Glutamatergic neuron (in vitro differentiated cells): ENCODE measurements around the gene SUSD4. TPM values are rescaled to one million over a fixed set of nuclear protein-coding genes. Genes with fewer than 3 reads are reported as not detected.

ENCODE experiments used
- DNase-seq: peaks from one replicate; pipeline ENCODE4 v3.0.0; 2022
- H3K27ac Mint-ChIP-seq: one replicate; pipeline ENCODE4 v1.8.0; 2020; ENCODE audit warnings: mild to moderate bottlenecking, mixed read lengths, inconsistent platforms; ENCODE audit not compliant: unreplicated experiment
- H3K27me3 Mint-ChIP-seq: one replicate; pipeline ENCODE4 v1.8.0; 2020; ENCODE audit warnings: mild to moderate bottlenecking, moderate library complexity, mixed read lengths, inconsistent platforms; ENCODE audit not compliant: unreplicated experiment
- H3K36me3 Mint-ChIP-seq: one replicate; pipeline ENCODE4 v1.8.0; 2020; ENCODE audit warnings: mild to moderate bottlenecking, mixed read lengths, inconsistent platforms; ENCODE audit not compliant: unreplicated experiment
- H3K4me1 Mint-ChIP-seq: one replicate; pipeline ENCODE4 v1.8.0; 2020; ENCODE audit warnings: mild to moderate bottlenecking, low read depth, mixed read lengths, inconsistent platforms; ENCODE audit not compliant: unreplicated experiment
- H3K4me3 Mint-ChIP-seq: one replicate; pipeline ENCODE4 v1.8.0; 2020; ENCODE audit warnings: mild to moderate bottlenecking, mixed read lengths, inconsistent platforms; ENCODE audit not compliant: unreplicated experiment
- H3K9me3 Mint-ChIP-seq: one replicate; pipeline ENCODE4 v1.8.0; 2020; ENCODE audit warnings: mild to moderate bottlenecking, moderate library complexity, mixed read lengths, inconsistent platforms; ENCODE audit not compliant: unreplicated experiment
- total RNA-seq: library from RNA; stranded (reverse); fragmentation: NEBNext Ultra II Directional; extraction: Animal tissue kit (Norgen Biotek cat#: 25700); gene quantifications from one replicate; pipeline ENCODE4 v1.2.1, GENCODE V29; 2021; ENCODE audit not compliant: unreplicated experiment
- TF ChIP-seq, protein P1 (sequence below): fragments of 200-600 bp; sonication (generic); IDR thresholded peaks from one replicate; pipeline ENCODE4 v1.5.0; 2021; ENCODE audit not compliant: partially characterized antibody, unreplicated experiment

SUSD4 gene
- total RNA-seq, 1 donor from 2014 or later: 0.47 TPM

DNA sequence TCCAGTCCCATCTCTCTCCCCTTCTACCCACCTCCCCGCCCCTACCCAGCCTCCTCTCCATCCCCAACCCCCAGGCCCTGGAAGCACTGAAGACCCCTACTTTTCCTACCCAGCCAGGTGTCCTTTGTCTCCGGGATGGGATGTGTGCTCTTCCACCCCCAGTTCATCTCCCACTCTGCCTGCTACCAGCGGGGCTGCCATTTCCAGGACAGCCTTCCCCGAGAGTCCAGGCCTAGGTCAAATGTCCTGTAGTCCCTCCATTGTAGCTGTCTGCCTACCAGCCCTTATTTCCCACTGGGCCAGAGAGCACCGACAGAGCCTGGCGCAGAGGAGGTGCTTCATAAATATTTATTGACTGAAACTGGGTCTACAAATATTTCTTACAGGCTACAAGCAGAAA, 148.9 kb downstream of the SUSD4 start:
- DNase-seq: no peak
- Mint-ChIP-seq H3K9me3 (peaks cover 15% of the 10 kb centered on the region), H3K36me3 (peaks cover 14% of the 10 kb centered on the region)

DNA sequence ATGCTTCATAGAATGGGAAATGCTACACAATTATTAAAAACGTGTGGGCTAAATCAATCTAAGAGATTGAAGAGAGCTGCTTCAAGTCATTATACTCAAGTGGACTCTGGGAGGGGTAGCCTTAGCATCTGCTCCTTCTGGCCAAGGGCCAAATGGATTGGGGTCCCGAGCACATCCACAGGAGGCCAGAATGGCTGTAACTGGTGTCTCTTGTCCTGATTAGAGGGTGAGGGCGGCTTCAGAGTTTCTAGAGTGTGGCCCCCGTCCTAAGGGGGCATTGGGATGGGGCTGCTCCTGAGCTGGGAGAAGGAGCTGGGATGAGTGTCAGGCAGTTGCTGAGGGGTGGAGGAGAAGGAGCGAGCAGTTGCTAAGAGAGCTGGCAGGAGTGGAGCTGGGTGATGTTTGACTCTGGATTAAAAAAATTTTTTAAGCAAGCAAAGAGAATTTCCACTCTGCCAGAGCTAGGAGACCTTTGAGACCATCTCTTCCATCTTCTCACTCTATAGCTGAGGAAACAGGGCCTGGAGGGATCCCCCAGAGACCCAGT, 149.6 kb downstream of the SUSD4 start:
- Mint-ChIP-seq H3K36me3 (peaks cover 14% of the 10 kb centered on the region), H3K4me1 (peaks cover 26% of the 10 kb centered on the region), H3K4me3 (no peak overlapping the region), H3K27ac (no peak overlapping the region), H3K27me3 (peaks cover 15% of the 10 kb centered on the region), H3K9me3 (peaks cover 15% of the 10 kb centered on the region)
- DNase-seq: no peak
- TF ChIP-seq, protein P1, sequence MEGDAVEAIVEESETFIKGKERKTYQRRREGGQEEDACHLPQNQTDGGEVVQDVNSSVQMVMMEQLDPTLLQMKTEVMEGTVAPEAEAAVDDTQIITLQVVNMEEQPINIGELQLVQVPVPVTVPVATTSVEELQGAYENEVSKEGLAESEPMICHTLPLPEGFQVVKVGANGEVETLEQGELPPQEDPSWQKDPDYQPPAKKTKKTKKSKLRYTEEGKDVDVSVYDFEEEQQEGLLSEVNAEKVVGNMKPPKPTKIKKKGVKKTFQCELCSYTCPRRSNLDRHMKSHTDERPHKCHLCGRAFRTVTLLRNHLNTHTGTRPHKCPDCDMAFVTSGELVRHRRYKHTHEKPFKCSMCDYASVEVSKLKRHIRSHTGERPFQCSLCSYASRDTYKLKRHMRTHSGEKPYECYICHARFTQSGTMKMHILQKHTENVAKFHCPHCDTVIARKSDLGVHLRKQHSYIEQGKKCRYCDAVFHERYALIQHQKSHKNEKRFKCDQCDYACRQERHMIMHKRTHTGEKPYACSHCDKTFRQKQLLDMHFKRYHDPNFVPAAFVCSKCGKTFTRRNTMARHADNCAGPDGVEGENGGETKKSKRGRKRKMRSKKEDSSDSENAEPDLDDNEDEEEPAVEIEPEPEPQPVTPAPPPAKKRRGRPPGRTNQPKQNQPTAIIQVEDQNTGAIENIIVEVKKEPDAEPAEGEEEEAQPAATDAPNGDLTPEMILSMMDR: no peak

More for the DNA sequence above, 148.9 kb downstream of the SUSD4 start:
- TF ChIP-seq, protein P1: no peak
- peaks cover 26% of the 10 kb centered on the region for H3K4me1 Mint-ChIP-seq
- H3K4me3 Mint-ChIP-seq: no peak overlapping the region
- H3K27me3 Mint-ChIP-seq: peaks cover 15% of the 10 kb centered on the region
- H3K27ac Mint-ChIP-seq: no peak overlapping the region

DNA sequence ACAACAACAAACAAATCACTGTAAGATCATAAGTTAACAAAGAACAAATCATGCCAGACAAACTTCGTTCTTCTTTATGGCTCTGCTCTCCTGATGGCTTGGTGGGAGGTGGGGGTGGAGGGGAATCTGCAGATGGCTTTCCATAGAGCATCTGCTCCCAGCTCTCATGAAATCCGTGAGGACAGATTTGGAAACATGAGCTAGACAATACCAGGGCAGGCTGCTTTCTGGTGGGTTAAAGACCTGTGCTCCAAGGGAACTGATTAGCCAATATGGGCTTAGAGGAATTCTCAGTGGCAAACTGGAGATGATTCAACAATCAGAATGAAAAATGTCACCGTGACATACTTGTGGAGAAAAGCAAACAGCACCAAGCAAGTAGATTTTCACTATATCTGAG, 151.5 kb downstream of the SUSD4 start:
- H3K9me3 Mint-ChIP-seq: peaks cover 6% of the 10 kb centered on the region
- H3K36me3 Mint-ChIP-seq: no peaks in the 10 kb centered on the region
- H3K27ac Mint-ChIP-seq: peak overlapping the region; percentile 88
- peak overlapping the region; percentile 56 for H3K4me3 Mint-ChIP-seq
- H3K4me1 Mint-ChIP-seq: peaks cover 28% of the 10 kb centered on the region
- H3K27me3 Mint-ChIP-seq: peaks cover 13% of the 10 kb centered on the region
- peak; percentile 52 for DNase-seq
- TF ChIP-seq, protein P1: no peak

DNA sequence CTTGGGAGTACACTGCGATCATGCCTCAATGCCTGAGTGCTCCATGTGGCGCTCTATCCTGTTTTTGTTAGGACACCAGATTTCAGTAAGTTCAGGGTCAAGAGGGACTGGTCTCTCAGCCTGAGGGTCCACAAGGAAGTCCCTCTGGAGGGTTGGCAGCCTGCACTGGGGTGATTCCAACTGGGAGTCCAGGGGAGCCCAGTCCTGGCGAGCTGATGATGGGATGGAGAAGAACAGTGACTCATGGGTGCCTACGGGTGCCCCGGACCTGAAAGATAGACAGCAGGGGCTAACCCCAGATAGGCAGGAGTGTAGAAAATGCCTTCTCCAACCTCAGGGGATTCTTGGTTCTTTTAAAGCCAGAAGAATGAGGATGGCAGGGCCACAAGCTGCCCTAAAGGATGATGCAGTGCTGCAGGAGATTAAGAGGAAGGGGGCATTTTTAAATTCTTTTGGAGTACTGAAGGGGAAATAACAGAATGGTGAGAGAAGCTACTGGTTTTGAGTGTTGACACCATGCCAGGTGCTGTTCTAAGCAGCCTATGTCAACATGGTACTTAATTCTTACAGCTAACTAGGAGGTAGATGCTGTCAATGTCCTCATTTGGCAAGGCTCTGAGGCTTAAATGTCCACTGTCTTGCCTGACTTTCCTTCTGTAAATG, 152.5 kb downstream of the SUSD4 start:
- H3K36me3 Mint-ChIP-seq: no peaks in the 10 kb centered on the region
- H3K9me3 Mint-ChIP-seq: peaks cover 6% of the 10 kb centered on the region
- no peak overlapping the region for H3K27ac Mint-ChIP-seq
- peaks cover 28% of the 10 kb centered on the region for H3K4me1 Mint-ChIP-seq
- peaks cover 12% of the 10 kb centered on the region for H3K27me3 Mint-ChIP-seq
- DNase-seq: no peak
- TF ChIP-seq, protein P1: no peak
- H3K4me3 Mint-ChIP-seq: no peak overlapping the region

DNA sequence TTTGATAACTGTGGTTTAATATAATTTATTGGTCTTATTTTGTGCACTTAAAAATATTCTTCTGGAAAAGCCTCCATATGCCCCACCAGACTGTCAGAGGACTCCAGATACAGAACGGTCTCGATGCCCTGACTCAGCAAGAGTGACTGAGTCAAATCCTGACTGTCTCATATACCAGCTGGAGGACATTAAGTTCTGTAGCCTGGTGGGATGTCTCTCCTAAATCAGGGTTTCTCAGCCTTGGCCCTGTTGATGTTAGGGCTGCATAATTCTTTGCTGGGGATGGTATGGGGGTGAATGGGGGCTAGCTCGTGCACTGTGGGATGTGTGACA, 153.2 kb downstream of the SUSD4 start:
- TF ChIP-seq, protein P1: no peak
- peaks cover 10% of the 10 kb centered on the region for H3K27me3 Mint-ChIP-seq
- H3K9me3 Mint-ChIP-seq: peaks cover 6% of the 10 kb centered on the region
- H3K4me1 Mint-ChIP-seq: peaks cover 28% of the 10 kb centered on the region
- no peak overlapping the region for H3K27ac Mint-ChIP-seq
- H3K36me3 Mint-ChIP-seq: no peaks in the 10 kb centered on the region
- no peak overlapping the region for H3K4me3 Mint-ChIP-seq
- no peak for DNase-seq
